Psoas muscle (tissue), 8 donors: ENCODE data around the gene AGAP3. TPM values are rescaled to one million over a fixed set of nuclear protein-coding genes. Genes with fewer than 3 reads are reported as not detected.

Experiments
- ATAC-seq, 4 donors: fragments of 200-7000 bp; cut with Tn5 transposase; one replicate each; pipeline ENCODE4 v1.9.1; 2020; ENCODE audit warnings: moderate library complexity in 3 of 4, mild to moderate bottlenecking in 2 of 4
- DNase-seq, 2 donors: peaks; one replicate each; pipeline ENCODE4 v3.0.0-alpha.2; 2020
- H3K27ac ChIP-seq: fragments of 200-600 bp; one replicate; pipeline ENCODE4 v1.8.0; 2022
- H3K27me3 ChIP-seq, 3 donors: fragments of 200-600 bp in 1 of 3; one replicate each; pipeline versions ENCODE4 v1.6.1 to v1.8.0; 2013 to 2022; ENCODE audit warnings: low read length in 2 of 3, mild to moderate bottlenecking in 2 of 3, moderate library complexity in 1 of 3; ENCODE audit not compliant: insufficient read depth in 3 of 3
- H3K36me3 ChIP-seq, 2 donors: fragments of 200-600 bp in 1 of 2; one replicate each; pipeline versions ENCODE4 v1.6.1 to v1.8.0; 2013 to 2022; ENCODE audit warnings: low read depth in 1 of 2, mild to moderate bottlenecking in 1 of 2, moderate library complexity in 1 of 2; ENCODE audit not compliant: insufficient read depth in 1 of 2
- H3K4me1 ChIP-seq: fragments of 200-600 bp; one replicate; pipeline ENCODE4 v1.8.0; 2022
- H3K4me3 ChIP-seq: fragments of 200-600 bp; one replicate; pipeline ENCODE4 v1.8.0; 2022; ENCODE audit warnings: mild to moderate bottlenecking
- H3K9me3 ChIP-seq: fragments of 200-600 bp; one replicate; pipeline ENCODE4 v1.8.0; 2022
- WGBS, 3 donors: extraction: QIAGEN DNeasy Blood & Tissue Kit; methylation state at CpG; one replicate each; pipeline versions ENCODE4 v1.1.6 to v1.1.7; 2013; 5-methylcytosine and 5-hydroxymethylcytosine counted together
- intact Hi-C, 2 donors: fragments of 100-400 bp; cut with DNase I; formaldehyde crosslinking; loops; one replicate each; pipeline versions ENCODE4 v1.11.0 to v1.14.2; 2022
- polyA plus RNA-seq, 3 donors: library from polyadenylated mRNA; stranded (reverse); fragments of 200-250 nt; gene quantifications; one replicate each; pipeline ENCODE4 v1.2.3, GENCODE V29; 2013
- total RNA-seq, 4 donors: library from RNA; stranded (reverse); fragmentation: NEBNext Ultra II Directional in 2 of 4; extraction: Animal tissue kit (Norgen Biotek cat#: 25700) in 2 of 4; gene quantifications; one replicate each; pipeline versions ENCODE4 v1.2.1 to v1.2.4, GENCODE V29; 2021 to 2023
- TF ChIP-seq, protein P1 (sequence below): fragments of 200-600 bp; IDR thresholded peaks from one replicate; pipeline ENCODE4 v1.8.0; 2022; ENCODE audit warnings: antibody characterized with exemption
- donor health status: healthy with polysubstance abuse.
- donor health status: DM: no; HTN: no; CAD: no; lungs with moderate emphysema.
- donor health status: Bipolar disorder and iron deficiency.
- donor health status: healthy.
- donor health status: DM: yes; HTN: yes; CAD: no.
- donor health status: DM: no; HTN: no; CAD: no.
- donor health status: DM: no; HTN: no; CAD: no.
- donor health status: DM: yes; HTN: yes; CAD: no.

Gene AGAP3
- total and polyA plus RNA-seq, 7 donors, result 38.4 to 75.3 (median 51.4) TPM

DNA sequence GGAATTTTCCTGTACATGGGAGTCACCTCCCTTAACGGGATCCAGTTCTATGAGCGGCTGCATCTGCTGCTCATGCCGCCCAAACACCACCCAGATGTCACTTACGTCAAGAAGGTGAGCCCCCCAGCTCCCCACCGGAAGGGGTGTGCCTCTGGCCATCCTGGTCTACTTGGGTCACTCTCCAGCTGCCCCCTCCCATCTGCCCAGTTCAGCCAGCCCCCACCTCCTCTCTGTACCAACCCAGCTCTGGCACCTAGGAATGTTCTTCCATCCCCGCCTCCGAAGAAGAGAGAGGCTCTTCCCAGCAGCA is 10.7 kb upstream of the AGAP3 start:
- DNase-seq (no peak), ATAC-seq (no peak)
- H3K27ac ChIP-seq, result no peak overlapping the region
- peaks cover 17% of the 10 kb centered on the region for H3K4me1 ChIP-seq
- H3K36me3 ChIP-seq, result peaks cover 4 to 74% of the 10 kb centered on the region in 2 donors
- H3K4me3 ChIP-seq, result no peak overlapping the region
- H3K9me3 ChIP-seq, result no peaks in the 10 kb centered on the region
- WGBS, 3 donors, result 69 to 75% (median 75%) methylated on average over 7 of the region's 7 CpGs
- TF ChIP-seq, protein P1, sequence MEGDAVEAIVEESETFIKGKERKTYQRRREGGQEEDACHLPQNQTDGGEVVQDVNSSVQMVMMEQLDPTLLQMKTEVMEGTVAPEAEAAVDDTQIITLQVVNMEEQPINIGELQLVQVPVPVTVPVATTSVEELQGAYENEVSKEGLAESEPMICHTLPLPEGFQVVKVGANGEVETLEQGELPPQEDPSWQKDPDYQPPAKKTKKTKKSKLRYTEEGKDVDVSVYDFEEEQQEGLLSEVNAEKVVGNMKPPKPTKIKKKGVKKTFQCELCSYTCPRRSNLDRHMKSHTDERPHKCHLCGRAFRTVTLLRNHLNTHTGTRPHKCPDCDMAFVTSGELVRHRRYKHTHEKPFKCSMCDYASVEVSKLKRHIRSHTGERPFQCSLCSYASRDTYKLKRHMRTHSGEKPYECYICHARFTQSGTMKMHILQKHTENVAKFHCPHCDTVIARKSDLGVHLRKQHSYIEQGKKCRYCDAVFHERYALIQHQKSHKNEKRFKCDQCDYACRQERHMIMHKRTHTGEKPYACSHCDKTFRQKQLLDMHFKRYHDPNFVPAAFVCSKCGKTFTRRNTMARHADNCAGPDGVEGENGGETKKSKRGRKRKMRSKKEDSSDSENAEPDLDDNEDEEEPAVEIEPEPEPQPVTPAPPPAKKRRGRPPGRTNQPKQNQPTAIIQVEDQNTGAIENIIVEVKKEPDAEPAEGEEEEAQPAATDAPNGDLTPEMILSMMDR, result no peak
- no peaks in the 10 kb centered on the region for H3K27me3 ChIP-seq
- intact Hi-C loops, result no loop called here

DNA sequence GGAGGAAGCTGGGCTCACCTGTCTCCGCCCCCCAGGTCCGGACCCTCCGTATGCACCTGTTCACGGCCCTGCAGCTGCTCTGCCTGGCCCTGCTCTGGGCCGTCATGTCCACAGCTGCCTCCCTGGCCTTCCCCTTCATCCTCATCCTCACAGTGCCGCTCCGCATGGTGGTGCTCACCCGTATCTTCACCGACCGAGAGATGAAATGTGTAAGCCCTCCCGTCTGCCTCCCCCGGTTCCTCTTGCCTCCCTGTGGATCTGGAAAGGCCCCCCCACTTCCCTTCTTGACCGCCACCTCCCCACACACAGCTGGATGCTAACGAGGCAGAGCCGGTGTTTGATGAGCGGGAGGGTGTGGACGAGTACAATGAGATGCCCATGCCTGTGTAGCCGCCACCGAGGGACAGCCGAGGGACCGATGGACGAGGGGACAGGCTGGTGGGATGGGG is 10.3 kb upstream of the AGAP3 start:
- no peaks in the 10 kb centered on the region for H3K9me3 ChIP-seq
- WGBS, 3 donors, result 71 to 78% (median 71%) methylated on average over 22 of the region's 22 CpGs
- no peak overlapping the region for H3K27ac ChIP-seq
- no peak overlapping the region for H3K4me3 ChIP-seq
- peaks cover 4 to 70% of the 10 kb centered on the region in 2 donors for H3K36me3 ChIP-seq
- DNase-seq (no peak), ATAC-seq (no peak)
- intact Hi-C loops, result no loop called here
- H3K4me1 ChIP-seq, result peaks cover 18% of the 10 kb centered on the region
- no peaks in the 10 kb centered on the region for H3K27me3 ChIP-seq
- TF ChIP-seq, protein P1, result no peak

DNA sequence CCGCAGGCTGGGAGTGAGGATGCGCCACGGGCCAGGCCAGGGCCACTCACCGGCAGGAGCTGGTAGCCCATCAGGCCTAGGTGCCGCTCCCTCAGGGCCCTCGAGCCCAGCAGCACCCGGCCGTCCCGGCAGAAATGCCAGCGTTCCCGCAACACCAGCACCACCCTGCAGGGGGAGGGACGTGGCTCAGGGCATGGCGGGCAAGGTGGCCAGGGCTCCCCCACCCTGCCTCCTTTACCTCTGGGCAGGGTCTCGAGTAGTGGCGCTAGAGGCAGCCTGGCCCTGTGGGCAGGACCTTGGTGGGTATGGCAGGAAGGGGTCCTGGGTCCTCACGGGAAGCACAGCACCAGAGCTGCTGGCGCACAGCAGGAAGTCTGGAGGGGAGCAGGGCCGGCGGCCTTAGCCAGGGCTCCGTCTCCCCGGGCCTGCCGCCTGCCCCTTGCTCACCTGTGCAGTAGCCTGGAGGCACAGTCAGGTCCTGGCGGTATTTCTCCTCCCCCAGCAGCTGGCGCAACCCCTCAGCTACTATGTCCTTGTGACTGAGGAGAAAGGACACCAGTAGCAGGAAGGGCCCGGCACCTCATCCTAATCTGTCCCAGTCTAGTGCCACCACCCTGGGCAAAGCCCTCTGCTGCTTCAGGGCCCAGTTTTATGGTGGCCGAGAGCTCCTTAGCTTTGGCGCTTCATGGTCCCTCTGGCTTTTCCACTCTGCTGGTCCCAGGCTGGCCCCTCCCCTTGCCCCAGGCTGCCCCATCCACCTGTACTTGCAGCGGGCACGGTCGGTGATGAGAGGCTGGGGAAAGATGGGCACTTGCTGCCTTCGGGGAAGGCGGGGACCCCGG is 9.2 kb upstream of the AGAP3 start:
- Histone ChIP-seq H3K36me3 (peaks cover 4 to 60% of the 10 kb centered on the region in 2 donors), H3K4me3 (no peak overlapping the region), H3K27ac (no peak overlapping the region), H3K27me3 (no peaks in the 10 kb centered on the region), H3K9me3 (no peaks in the 10 kb centered on the region), H3K4me1 (peaks cover 29% of the 10 kb centered on the region)
- TF ChIP-seq, protein P1, result no peak
- DNase-seq (no peak), ATAC-seq (no peak)
- WGBS, 3 donors, result 73 to 79% (median 74%) methylated on average over 31 to 33 of the region's 33 CpGs
- intact Hi-C loops, result no loop called here

DNA sequence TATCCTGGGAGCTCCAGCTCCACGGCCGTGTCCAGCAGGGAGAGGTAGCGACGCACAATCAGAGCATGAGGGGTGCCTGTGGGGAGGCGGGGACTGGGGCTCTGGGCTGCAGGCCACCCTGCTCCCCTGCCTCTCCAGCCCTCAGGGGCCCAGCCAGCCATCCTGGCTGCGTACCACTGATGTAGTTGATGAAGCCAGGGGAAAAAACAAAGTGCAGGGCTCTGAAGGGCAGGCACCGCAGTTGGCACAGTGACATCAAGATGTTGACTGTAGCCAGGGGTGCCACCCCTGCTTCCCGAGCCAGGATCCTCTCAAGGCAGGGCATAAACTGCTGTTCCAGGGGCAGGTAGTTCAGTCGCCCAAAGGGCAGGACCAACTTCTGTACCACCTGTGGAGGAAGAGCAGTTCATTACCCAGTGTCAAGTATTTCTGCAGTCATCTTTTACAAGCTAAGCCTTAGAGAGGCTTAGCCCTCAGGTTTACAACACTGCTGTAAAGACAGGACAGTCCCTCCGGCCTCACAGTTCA is 8.5 kb upstream of the AGAP3 start:
- ATAC-seq (no peak), DNase-seq (no peak)
- no peaks in the 10 kb centered on the region for H3K9me3 ChIP-seq
- WGBS, 3 donors, result 69 to 80% (median 74%) methylated on average over 10 of the region's 10 CpGs
- H3K27me3 ChIP-seq, result no peaks in the 10 kb centered on the region
- H3K4me3 ChIP-seq, result no peak overlapping the region
- TF ChIP-seq, protein P1, result no peak
- intact Hi-C loops, result no loop called here
- peaks cover 4 to 53% of the 10 kb centered on the region in 2 donors for H3K36me3 ChIP-seq
- H3K4me1 ChIP-seq, result peaks cover 35% of the 10 kb centered on the region
- H3K27ac ChIP-seq, result no peak overlapping the region
